ENCODE results near the gene CNN1. TPM values are rescaled to one million over a fixed set of nuclear protein-coding genes. Genes with fewer than 3 reads are reported as not detected.

CNN1 gene
- total and polyA plus RNA-seq, 2 experiments from 2014 or later = 12.1 to 12.6 TPM

DNA sequence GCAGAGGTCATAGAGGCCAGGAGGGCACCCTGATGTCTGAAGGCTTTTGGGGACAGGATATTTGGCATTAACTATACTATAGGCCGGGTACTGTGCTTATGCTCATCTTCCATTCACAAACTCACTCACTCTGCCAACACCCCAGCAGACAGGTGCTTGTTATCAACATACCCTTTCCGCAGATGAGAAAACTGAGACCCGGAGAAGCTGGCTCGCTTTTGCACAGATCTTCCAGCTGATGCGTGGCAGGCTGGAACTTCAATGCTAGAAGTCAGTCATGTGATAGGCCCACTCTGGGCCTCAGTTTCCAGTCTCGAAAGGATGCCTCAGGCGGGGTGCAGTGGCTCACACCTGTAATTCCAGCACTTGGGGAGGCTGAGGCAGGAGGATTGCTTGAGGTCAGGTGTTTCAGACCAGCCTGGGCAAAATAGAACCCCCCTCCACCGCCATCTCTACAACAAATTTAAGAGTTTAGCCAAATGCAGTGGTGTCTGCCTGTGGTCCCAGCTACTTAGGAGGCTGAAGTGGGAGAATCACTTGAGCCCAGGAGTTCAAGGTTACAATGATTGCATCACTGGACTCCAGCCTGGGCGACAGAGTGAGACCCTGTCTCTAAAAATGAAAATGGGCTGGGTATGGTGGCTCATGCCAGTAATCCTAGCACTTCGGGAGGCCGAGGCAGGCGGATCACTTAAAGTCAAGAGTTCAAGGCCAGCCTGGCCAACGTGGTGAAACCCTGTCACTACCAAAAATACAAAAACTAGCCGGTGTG lies 9.5 kb downstream of the CNN1 start:
- no peak overlapping the region for H3K27ac ChIP-seq
- H3K79me2 ChIP-seq = no peaks in the 10 kb centered on the region
- no peaks in the 10 kb centered on the region for H3K9me3 ChIP-seq (ENCODE audit: low read depth)
- no peaks in the 10 kb centered on the region for H4K20me1 ChIP-seq (ENCODE audit: insufficient read depth, poor library complexity, severe bottlenecking)
- WGBS (ENCODE audit: low lambda C conversion rate, missing lambda C conversion rate) = 93% methylated on average over 14 of the region's 14 CpGs
- no peak for TF ChIP-seq EZH2 (IDR thresholded peaks at IDR 0.05; ENCODE audit: borderline replicate concordance)
- H3K9me2 ChIP-seq (replicated peaks; ENCODE audit: insufficient read depth) = no peaks in the 10 kb centered on the region
- no peaks in the 10 kb centered on the region for H3K36me3 ChIP-seq (replicated peaks; ENCODE audit: insufficient read depth, low read depth)
- no peaks in the 10 kb centered on the region for H3K4me1 ChIP-seq (ENCODE audit: insufficient read depth)
- no peaks in the 10 kb centered on the region for H3K27me3 ChIP-seq
- no peak overlapping the region for H3K4me3 ChIP-seq
- H3K4me2 ChIP-seq = no peak overlapping the region
- no peak overlapping the region for H2AFZ ChIP-seq
- no peak for DNase-seq (ENCODE audit: low spot score)

DNA sequence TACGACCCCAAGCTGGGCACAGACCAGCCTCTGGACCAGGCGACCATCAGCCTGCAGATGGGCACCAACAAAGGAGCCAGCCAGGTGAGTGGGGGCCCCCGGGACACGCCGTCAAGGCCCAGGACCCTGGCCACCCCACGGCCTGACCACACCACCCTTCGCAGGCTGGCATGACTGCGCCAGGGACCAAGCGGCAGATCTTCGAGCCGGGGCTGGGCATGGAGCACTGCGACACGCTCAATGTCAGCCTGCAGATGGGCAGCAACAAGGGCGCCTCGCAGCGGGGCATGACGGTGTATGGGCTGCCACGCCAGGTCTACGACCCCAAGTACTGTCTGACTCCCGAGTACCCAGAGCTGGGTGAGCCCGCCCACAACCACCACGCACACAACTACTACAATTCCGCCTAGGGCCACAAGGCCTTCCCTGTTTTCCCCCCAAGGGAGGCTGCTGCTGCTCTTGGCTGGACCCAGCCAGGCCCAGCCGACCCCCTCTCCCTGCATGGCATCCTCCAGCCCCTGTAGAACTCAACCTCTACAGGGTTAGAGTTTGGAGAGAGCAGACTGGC lies 10.8 kb downstream of the CNN1 start:
- TF ChIP-seq EZH2 (IDR thresholded peaks at IDR 0.05; ENCODE audit: borderline replicate concordance) (no peak), EZH2phosphoT487 (IDR thresholded peaks at IDR 0.05; ENCODE audit: low read depth, severe bottlenecking, unreplicated experiment) (no peak)
- TF ChIP-seq, protein P1, sequence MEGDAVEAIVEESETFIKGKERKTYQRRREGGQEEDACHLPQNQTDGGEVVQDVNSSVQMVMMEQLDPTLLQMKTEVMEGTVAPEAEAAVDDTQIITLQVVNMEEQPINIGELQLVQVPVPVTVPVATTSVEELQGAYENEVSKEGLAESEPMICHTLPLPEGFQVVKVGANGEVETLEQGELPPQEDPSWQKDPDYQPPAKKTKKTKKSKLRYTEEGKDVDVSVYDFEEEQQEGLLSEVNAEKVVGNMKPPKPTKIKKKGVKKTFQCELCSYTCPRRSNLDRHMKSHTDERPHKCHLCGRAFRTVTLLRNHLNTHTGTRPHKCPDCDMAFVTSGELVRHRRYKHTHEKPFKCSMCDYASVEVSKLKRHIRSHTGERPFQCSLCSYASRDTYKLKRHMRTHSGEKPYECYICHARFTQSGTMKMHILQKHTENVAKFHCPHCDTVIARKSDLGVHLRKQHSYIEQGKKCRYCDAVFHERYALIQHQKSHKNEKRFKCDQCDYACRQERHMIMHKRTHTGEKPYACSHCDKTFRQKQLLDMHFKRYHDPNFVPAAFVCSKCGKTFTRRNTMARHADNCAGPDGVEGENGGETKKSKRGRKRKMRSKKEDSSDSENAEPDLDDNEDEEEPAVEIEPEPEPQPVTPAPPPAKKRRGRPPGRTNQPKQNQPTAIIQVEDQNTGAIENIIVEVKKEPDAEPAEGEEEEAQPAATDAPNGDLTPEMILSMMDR (IDR thresholded peaks at IDR 0.05; ENCODE audit: poor library complexity) = no peak
- H3K9me3 ChIP-seq (ENCODE audit: low read depth) = no peaks in the 10 kb centered on the region
- H4K20me1 ChIP-seq (ENCODE audit: insufficient read depth, poor library complexity, severe bottlenecking) = no peaks in the 10 kb centered on the region

DNA sequence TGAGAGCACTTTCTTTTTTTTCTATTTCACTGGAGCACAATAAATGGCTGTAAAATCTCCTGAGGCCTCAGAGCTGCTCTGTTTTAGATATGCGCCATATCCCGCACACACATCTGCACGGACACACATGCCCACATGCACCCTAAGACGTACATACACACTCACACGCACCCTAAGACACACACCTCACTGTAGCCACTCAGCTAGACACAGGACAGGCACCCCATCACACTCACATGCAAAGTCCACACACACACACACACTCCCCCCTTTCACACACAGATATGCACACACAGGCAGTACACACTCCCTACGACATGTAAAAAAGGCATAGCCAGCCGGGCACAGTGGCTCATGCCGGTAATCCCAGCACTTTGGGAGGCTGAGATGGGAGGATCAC lies 11.6 kb downstream of the CNN1 start:
- no peak for DNase-seq (ENCODE audit: low spot score)
- Histone ChIP-seq H3K4me2 (no peak overlapping the region), H3K4me3 (no peak overlapping the region), H3K79me2 (no peaks in the 10 kb centered on the region), H4K20me1 (ENCODE audit: insufficient read depth, poor library complexity, severe bottlenecking) (peaks cover under 1% of the 10 kb centered on the region), H3K27ac (no peak overlapping the region), H3K9me3 (ENCODE audit: low read depth) (no peaks in the 10 kb centered on the region), H3K4me1 (ENCODE audit: insufficient read depth) (no peaks in the 10 kb centered on the region), H3K9me2 (replicated peaks; ENCODE audit: insufficient read depth) (no peaks in the 10 kb centered on the region), H2AFZ (no peak overlapping the region), H3K27me3 (no peaks in the 10 kb centered on the region), H3K36me3 (replicated peaks; ENCODE audit: insufficient read depth, low read depth) (no peaks in the 10 kb centered on the region)
- TF ChIP-seq, protein P1 (IDR thresholded peaks at IDR 0.05; ENCODE audit: poor library complexity) = no peak
- TF ChIP-seq EZH2phosphoT487 (IDR thresholded peaks at IDR 0.05; ENCODE audit: low read depth, severe bottlenecking, unreplicated experiment) (no peak), EZH2 (IDR thresholded peaks at IDR 0.05; ENCODE audit: borderline replicate concordance) (no peak)
- WGBS (ENCODE audit: low lambda C conversion rate, missing lambda C conversion rate) = 95% methylated on average over 8 of the region's 8 CpGs

More for the DNA sequence above, 10.8 kb downstream of the CNN1 start:
- Histone ChIP-seq H3K27ac (no peak overlapping the region), H3K79me2 (no peaks in the 10 kb centered on the region), H3K4me1 (ENCODE audit: insufficient read depth) (no peaks in the 10 kb centered on the region), H3K36me3 (replicated peaks; ENCODE audit: insufficient read depth, low read depth) (no peaks in the 10 kb centered on the region), H3K4me2 (no peak overlapping the region), H3K9me2 (replicated peaks; ENCODE audit: insufficient read depth) (no peaks in the 10 kb centered on the region), H3K27me3 (no peaks in the 10 kb centered on the region), H2AFZ (no peak overlapping the region), H3K4me3 (no peak overlapping the region)
- no peak for DNase-seq (ENCODE audit: low spot score)
- WGBS (ENCODE audit: low lambda C conversion rate, missing lambda C conversion rate) = 93% methylated on average over 21 of the region's 24 CpGs

DNA sequence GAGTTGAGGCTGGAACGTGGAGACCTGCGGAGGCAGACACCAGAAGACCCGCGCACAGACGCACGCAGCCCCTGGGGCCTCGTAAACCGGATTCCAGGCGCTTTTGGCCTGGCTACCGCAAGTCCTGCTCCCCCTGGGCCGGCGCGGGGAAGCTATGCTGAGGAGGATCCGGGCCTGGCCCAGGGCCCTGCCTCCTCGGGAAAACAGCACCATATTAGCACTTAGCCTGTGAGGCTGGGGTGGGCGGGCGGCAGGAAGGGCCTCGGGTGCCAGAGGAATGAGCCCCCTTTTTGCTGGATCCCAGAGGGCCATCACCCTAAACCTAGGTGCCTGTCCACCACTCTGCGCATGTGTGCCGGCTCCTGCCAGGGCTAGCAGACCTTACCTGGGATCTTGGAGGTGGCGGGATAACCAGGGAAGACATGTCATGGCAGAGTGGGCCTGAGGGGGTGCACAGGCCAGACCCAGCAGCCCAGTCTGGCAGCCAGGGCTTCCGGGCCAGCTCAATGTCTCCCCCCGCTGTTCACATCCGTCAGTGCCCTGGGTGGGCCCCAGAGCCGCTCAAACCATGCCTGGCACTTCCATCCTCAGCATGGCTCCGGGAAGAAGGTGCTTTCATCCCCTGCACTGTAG lies 13.1 kb downstream of the CNN1 start:
- Histone ChIP-seq H3K4me2 (no peak overlapping the region), H3K27me3 (no peaks in the 10 kb centered on the region), H3K4me1 (ENCODE audit: insufficient read depth) (no peaks in the 10 kb centered on the region), H3K27ac (no peak overlapping the region), H3K36me3 (replicated peaks; ENCODE audit: insufficient read depth, low read depth) (no peaks in the 10 kb centered on the region), H4K20me1 (ENCODE audit: insufficient read depth, poor library complexity, severe bottlenecking) (peaks cover 7% of the 10 kb centered on the region), H3K9me2 (replicated peaks; ENCODE audit: insufficient read depth) (no peaks in the 10 kb centered on the region), H2AFZ (no peak overlapping the region), H3K79me2 (peaks cover 9% of the 10 kb centered on the region), H3K9me3 (ENCODE audit: low read depth) (no peaks in the 10 kb centered on the region), H3K4me3 (no peak overlapping the region)
- no peak for DNase-seq (ENCODE audit: low spot score)
- TF ChIP-seq EZH2phosphoT487 (IDR thresholded peaks at IDR 0.05; ENCODE audit: low read depth, severe bottlenecking, unreplicated experiment) = no peak
- TF ChIP-seq, protein P1 (IDR thresholded peaks at IDR 0.05; ENCODE audit: poor library complexity) = peak; percentile 10
- 87% methylated on average over 25 of the region's 26 CpGs for WGBS (ENCODE audit: low lambda C conversion rate, missing lambda C conversion rate)
